ENCODE measurements around the gene CREBBP. TPM values are rescaled to one million over a fixed set of nuclear protein-coding genes. Genes with fewer than 3 reads are reported as not detected.
A peak's percentile ranks its signal among the peaks of the same experiment; 100 is the strongest.

CREBBP gene
- total and polyA plus RNA-seq, 2 donors (not counting 1 experiment from before 2014, with no cell fraction given), result 6.1 to 22.6 TPM

DNA sequence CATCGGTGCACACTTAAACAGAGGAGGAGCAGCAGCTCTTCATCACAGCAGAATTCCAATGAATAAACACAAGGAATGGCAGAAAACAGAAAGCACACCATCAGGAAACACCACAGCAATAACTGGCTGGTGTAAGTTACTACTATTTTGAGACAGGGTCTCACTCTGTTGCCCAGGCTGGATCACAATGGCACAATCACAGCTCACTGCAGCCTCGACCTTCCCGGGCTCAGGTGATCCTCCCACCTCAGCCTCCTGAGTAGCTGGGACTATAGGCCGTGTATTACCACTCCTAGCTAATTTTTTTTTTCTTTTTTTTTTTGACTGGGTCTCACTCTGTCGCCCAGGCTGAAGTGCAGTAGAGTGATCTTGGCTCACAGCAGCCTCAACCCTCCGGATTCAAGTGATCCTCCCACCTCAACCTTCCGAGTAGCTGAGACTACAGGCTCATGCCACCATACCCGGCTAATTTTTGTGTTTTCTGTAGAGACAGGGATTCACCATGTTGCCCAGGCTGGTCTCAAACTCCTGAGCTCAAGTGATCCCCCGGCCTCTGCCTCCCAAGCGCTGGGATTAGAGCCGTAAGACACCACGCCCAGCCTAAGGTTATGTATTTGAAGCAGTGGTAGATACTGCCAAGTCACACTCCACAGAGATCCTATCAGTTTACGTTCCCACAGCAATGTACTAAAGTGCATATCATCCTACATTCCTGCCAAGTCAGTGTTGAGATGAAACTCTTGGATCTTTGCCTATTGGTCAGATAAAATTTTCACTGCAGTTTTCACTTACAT is 183.9 kb downstream of the CREBBP start:
- no peaks in the 10 kb centered on the region for H4K20me1 ChIP-seq (ENCODE audit: control insufficient read depth, extremely low read depth, insufficient read depth, low read length)
- no peaks in the 10 kb centered on the region for H3K27me3 ChIP-seq (ENCODE audit: control insufficient read depth, insufficient read depth, low read length)
- H3K27ac ChIP-seq (ENCODE audit: insufficient read depth, low read length), result no peak overlapping the region
- no peak overlapping the region for H3K4me2 ChIP-seq (ENCODE audit: extremely low read depth, insufficient read depth, low read length)
- no peaks in the 10 kb centered on the region for H3K36me3 ChIP-seq (ENCODE audit: control insufficient read depth, insufficient read depth, low read length)
- no peak overlapping the region for H2AFZ ChIP-seq (ENCODE audit: low read length)
- peaks cover 2% of the 10 kb centered on the region for H3K4me1 ChIP-seq (ENCODE audit: control insufficient read depth, extremely low read depth, insufficient read depth, low read length)
- H3K79me2 ChIP-seq (ENCODE audit: control insufficient read depth, insufficient read depth, low read length), result no peaks in the 10 kb centered on the region
- H3K9me3 ChIP-seq (ENCODE audit: control insufficient read depth, insufficient read depth, low read depth, low read length), result no peaks in the 10 kb centered on the region
- no peak for TF ChIP-seq EZH2 (IDR thresholded peaks at IDR 0.05; ENCODE audit: low read length, missing control alignments)
- TF ChIP-seq, protein P1, sequence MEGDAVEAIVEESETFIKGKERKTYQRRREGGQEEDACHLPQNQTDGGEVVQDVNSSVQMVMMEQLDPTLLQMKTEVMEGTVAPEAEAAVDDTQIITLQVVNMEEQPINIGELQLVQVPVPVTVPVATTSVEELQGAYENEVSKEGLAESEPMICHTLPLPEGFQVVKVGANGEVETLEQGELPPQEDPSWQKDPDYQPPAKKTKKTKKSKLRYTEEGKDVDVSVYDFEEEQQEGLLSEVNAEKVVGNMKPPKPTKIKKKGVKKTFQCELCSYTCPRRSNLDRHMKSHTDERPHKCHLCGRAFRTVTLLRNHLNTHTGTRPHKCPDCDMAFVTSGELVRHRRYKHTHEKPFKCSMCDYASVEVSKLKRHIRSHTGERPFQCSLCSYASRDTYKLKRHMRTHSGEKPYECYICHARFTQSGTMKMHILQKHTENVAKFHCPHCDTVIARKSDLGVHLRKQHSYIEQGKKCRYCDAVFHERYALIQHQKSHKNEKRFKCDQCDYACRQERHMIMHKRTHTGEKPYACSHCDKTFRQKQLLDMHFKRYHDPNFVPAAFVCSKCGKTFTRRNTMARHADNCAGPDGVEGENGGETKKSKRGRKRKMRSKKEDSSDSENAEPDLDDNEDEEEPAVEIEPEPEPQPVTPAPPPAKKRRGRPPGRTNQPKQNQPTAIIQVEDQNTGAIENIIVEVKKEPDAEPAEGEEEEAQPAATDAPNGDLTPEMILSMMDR (conservative IDR thresholded peaks at IDR 0.05 in 1 of 2, IDR thresholded peaks at IDR 0.05 in 1 of 2; ENCODE audit: low read depth in 1 of 2, low read length in 2 of 2), result no peak
- no peak overlapping the region for H3K4me3 ChIP-seq (replicated peaks in 1 of 4; ENCODE audit: control extremely low read depth in 1 of 4, insufficient read depth in 1 of 4, low read depth in 3 of 4, low read length in 4 of 4)
- H3K9ac ChIP-seq (ENCODE audit: insufficient read depth, low read length), result no peak overlapping the region
- DNase-seq (ENCODE audit: low read depth in 2 of 2), result peak; percentile 79 to 84

DNA sequence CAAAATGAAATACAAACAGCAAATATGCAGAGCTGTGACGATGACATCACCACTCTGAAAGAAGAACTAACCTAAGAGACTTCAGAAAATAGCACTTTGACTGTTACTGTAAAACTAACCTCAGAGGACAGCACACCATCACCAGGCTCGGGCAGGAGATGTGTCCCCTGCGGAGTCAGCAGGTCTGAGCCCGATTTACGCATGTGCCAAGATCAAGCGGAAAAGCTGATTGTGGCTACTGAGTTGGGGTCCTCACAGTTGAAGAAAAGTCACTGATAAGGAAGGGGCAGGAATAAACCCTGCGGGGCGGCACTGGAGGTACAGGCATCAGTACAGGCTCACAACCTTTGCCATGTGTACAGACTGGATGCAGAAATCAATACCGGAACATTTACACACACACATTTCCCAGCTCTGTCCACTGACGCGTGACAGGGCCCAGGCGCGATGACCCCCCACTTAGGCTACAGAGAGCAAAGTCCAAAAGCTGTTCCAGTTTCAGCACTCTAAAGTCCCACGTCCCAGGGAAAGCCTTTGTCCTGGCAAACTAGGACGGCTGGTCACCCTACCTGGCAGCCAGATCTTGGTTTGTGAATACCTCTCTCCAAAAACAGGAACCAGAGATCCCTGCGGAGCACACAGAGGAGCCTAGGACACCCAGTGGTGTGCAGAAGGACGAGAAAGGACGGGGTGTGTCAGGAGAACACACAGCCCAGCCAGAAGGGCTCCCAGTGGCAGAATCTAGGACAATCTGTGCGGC is 184.7 kb downstream of the CREBBP start:
- no peak overlapping the region for H3K4me2 ChIP-seq (ENCODE audit: extremely low read depth, insufficient read depth, low read length)
- H3K36me3 ChIP-seq (ENCODE audit: control insufficient read depth, insufficient read depth, low read length), result no peaks in the 10 kb centered on the region
- H3K27me3 ChIP-seq (ENCODE audit: control insufficient read depth, insufficient read depth, low read length), result no peaks in the 10 kb centered on the region
- H3K4me1 ChIP-seq (ENCODE audit: control insufficient read depth, extremely low read depth, insufficient read depth, low read length), result peaks cover 5% of the 10 kb centered on the region
- no peak overlapping the region for H3K4me3 ChIP-seq (replicated peaks in 1 of 4; ENCODE audit: control extremely low read depth in 1 of 4, insufficient read depth in 1 of 4, low read depth in 3 of 4, low read length in 4 of 4)
- TF ChIP-seq EZH2 (IDR thresholded peaks at IDR 0.05; ENCODE audit: low read length, missing control alignments), result no peak
- TF ChIP-seq, protein P1 (conservative IDR thresholded peaks at IDR 0.05 in 1 of 2, IDR thresholded peaks at IDR 0.05 in 1 of 2; ENCODE audit: low read depth in 1 of 2, low read length in 2 of 2), result no peak
- H3K79me2 ChIP-seq (ENCODE audit: control insufficient read depth, insufficient read depth, low read length), result no peaks in the 10 kb centered on the region
- no peaks in the 10 kb centered on the region for H4K20me1 ChIP-seq (ENCODE audit: control insufficient read depth, extremely low read depth, insufficient read depth, low read length)
- no peak overlapping the region for H3K9ac ChIP-seq (ENCODE audit: insufficient read depth, low read length)
- DNase-seq (ENCODE audit: low read depth in 2 of 2), result no peak
- H3K9me3 ChIP-seq (ENCODE audit: control insufficient read depth, insufficient read depth, low read depth, low read length), result no peaks in the 10 kb centered on the region
- no peak overlapping the region for H2AFZ ChIP-seq (ENCODE audit: low read length)
- no peak overlapping the region for H3K27ac ChIP-seq (ENCODE audit: insufficient read depth, low read length)

DNA sequence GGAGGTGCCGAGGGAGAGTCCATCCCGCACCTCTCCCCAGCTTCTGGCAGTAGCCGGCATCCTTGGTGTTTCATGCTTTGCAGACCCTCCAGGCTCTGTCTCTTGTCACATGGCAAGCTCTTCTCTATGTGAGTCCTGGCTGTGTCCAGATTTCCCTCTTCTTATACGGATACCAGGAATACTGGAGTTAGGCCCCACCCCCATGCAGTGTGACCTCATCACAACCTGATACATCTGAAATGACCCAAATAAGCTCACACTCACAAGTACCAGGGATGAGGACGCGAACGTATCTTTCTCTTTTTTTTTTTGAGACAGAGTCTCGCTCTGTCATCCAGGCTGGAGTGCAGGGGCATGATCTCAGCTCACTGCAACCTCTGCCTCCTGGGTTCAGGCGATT is 186.5 kb downstream of the CREBBP start:
- Histone ChIP-seq H3K79me2 (ENCODE audit: control insufficient read depth, insufficient read depth, low read length) (no peaks in the 10 kb centered on the region), H3K4me1 (ENCODE audit: control insufficient read depth, extremely low read depth, insufficient read depth, low read length) (peaks cover 5% of the 10 kb centered on the region), H3K4me3 (replicated peaks in 1 of 4; ENCODE audit: control extremely low read depth in 1 of 4, insufficient read depth in 1 of 4, low read depth in 3 of 4, low read length in 4 of 4) (no peak overlapping the region), H3K27ac (ENCODE audit: insufficient read depth, low read length) (no peak overlapping the region), H2AFZ (ENCODE audit: low read length) (no peak overlapping the region), H4K20me1 (ENCODE audit: control insufficient read depth, extremely low read depth, insufficient read depth, low read length) (no peaks in the 10 kb centered on the region), H3K27me3 (ENCODE audit: control insufficient read depth, insufficient read depth, low read length) (no peaks in the 10 kb centered on the region), H3K9ac (ENCODE audit: insufficient read depth, low read length) (no peak overlapping the region), H3K9me3 (ENCODE audit: control insufficient read depth, insufficient read depth, low read depth, low read length) (no peaks in the 10 kb centered on the region), H3K4me2 (ENCODE audit: extremely low read depth, insufficient read depth, low read length) (no peak overlapping the region), H3K36me3 (ENCODE audit: control insufficient read depth, insufficient read depth, low read length) (peaks cover 2% of the 10 kb centered on the region)
- no peak for TF ChIP-seq EZH2 (IDR thresholded peaks at IDR 0.05; ENCODE audit: low read length, missing control alignments)
- TF ChIP-seq, protein P1 (conservative IDR thresholded peaks at IDR 0.05 in 1 of 2, IDR thresholded peaks at IDR 0.05 in 1 of 2; ENCODE audit: low read depth in 1 of 2, low read length in 2 of 2), result no peak
- no peak for DNase-seq (ENCODE audit: low read depth in 2 of 2)
